ENCODE measurements around the gene CHCHD4.

Gene CHCHD4

GRCh38 chr3:14125193-14126016 lies 735 bp upstream of the CHCHD4 start:
- TF ChIP-seq GATA3 (IDR thresholded peaks at IDR 0.05; ENCODE audit: low read depth, low read length) = no peak
- no peak for TF ChIP-seq GATA2 (IDR thresholded peaks at IDR 0.05; ENCODE audit: low read depth, low read length)

DNA sequence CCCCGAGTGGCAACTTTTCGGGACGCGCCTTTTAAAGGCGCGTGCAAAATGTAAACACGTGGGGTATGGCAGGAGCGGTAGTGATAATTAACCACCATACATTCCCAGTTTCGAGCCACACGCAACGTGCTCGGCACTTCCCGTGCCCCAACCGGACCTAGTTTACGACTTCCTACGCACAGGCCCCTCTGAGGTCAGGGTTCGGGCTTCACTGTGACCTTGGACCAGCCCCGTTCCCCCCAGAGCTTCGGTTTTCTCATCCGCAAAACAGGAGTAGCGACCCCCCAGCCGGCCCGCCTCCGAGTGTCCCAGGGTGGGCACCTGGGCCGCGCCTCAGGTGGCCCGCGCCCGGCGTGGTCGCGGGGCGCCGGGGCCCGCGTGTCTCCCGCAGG lies 451 bp downstream of the CHCHD4 start:
- no peak for TF ChIP-seq GATA2 (IDR thresholded peaks at IDR 0.05; ENCODE audit: low read depth, low read length)
- TF ChIP-seq GATA3 (IDR thresholded peaks at IDR 0.05; ENCODE audit: low read depth, low read length) = no peak

DNA sequence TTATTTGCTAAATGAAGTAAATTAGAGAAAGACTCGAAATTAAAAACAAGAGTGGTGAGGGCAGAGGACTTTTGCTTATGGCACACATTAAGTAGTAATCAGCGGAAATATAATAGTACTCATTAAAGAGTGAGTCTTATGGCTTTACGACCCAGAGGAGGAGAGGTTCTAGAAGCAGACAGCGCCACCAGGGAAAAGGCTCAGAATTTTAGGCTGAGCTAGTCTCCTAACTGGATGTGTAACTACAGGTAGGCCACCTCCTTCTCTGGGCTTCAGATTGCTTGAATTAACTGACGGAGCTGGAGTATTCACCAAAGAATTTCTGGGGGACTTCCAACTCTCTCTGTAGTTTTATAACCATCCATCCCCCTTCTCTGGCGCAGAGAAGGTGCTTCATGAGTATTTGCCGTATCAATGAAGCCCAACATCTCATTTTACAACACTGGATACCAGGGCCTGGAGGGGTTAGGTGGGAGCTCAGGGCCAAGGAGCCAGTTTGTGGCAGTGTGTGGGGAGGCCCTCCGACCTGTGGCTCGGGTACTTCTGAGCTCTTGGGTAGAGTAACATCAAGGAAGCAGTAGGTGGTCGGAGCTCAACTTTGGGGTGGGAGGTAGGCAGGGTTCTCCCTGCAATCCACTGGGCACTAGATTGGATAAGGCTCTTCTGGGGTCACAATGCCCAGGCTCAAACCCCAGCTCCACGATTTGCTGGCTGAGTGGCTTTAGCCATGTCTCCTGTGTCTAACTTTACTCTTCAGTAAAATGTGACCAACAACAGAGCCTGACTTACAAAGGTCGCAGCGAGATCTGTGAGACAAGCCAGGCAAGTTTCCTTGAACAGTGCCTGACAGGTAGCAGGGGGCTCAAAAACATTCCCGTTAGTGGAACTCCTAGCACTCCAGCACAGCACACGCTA lies 1.1 kb downstream of the CHCHD4 start:
- no peak for TF ChIP-seq GATA2 (IDR thresholded peaks at IDR 0.05; ENCODE audit: low read depth, low read length)
- TF ChIP-seq GATA3 (IDR thresholded peaks at IDR 0.05; ENCODE audit: low read depth, low read length) = no peak

- TF ChIP-seq GATA2 (IDR thresholded peaks at IDR 0.05; ENCODE audit: low read depth, low read length) = no peak
- no peak for TF ChIP-seq GATA3 (IDR thresholded peaks at IDR 0.05; ENCODE audit: low read depth, low read length)
Measured at GRCh38 chr3:14122301-14122700, 2.4 kb downstream of the CHCHD4 start.

- TF ChIP-seq GATA3 (IDR thresholded peaks at IDR 0.05; ENCODE audit: low read depth, low read length) = no peak
- no peak for TF ChIP-seq GATA2 (IDR thresholded peaks at IDR 0.05; ENCODE audit: low read depth, low read length)
Measured at GRCh38 chr3:14121859-14122258, 2.8 kb downstream of the CHCHD4 start.

DNA sequence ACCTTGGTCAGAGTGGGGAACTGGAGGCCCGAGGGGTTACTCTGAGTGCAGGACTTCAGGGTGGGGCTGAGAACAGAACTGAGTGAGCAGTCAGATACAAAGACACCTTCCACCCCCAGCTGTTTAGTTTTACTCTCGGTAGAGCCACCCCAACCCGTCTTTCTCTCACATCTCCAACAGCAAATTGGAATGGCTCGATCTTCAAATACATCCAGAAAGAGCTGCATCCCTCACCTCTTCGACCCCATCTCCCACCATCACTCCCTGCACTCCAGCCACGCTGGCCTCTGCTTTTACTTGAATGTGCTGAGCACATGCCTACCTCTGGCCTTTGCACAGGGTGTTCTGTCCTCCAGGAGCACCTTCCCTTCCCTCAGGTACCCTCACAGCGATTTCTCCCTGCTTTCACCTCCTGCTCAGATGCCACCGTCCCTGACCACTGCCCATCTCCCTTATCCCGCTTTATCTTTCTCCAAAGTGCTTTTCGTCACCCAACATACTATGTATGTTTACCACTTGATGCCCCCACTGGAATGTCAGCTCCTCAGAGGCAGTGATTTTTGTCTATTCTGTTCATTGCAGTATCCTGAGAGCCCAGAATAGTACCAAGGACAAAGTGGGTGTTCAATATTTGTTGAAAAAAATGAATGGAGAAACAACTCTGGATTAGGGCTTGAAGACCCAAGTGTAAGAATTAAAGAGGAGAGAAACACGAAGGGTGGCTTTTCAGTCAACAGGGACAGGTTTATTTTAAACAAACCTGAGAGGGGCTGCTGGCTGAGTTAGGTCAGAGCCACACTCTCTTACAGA lies 4.4 kb downstream of the CHCHD4 start:
- no peak for TF ChIP-seq GATA3 (IDR thresholded peaks at IDR 0.05; ENCODE audit: low read depth, low read length)
- no peak for TF ChIP-seq GATA2 (IDR thresholded peaks at IDR 0.05; ENCODE audit: low read depth, low read length)

DNA sequence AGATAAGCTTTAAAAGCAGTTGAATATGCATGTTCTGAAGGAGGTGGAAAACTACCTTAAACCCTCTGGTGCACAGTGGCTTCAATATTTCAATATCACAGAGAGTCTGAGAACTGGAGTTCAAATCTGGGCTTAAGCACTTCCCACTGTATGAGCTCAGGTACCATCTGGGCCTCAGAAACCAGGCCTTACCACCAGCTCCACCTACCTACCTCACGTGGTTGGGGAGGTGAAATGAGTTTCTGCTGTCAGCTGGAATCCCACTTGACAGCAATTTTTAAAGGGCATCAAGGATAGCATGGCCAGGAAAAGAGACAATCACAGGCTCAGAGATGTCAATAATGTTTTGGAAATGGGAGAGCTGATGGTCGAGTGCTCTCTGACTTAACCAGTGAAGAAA lies 5.0 kb downstream of the CHCHD4 start:
- TF ChIP-seq GATA3 (IDR thresholded peaks at IDR 0.05; ENCODE audit: low read depth, low read length) = no peak
- TF ChIP-seq GATA2 (IDR thresholded peaks at IDR 0.05; ENCODE audit: low read depth, low read length) = no peak

- TF ChIP-seq GATA3 (IDR thresholded peaks at IDR 0.05; ENCODE audit: low read depth, low read length) (no peak), GATA2 (IDR thresholded peaks at IDR 0.05; ENCODE audit: low read depth, low read length) (no peak)
Measured at GRCh38 chr3:14118400-14119381, 6.0 kb downstream of the CHCHD4 start.

GRCh38 chr3:14117468-14118399 lies 6.9 kb downstream of the CHCHD4 start:
- TF ChIP-seq GATA3 (IDR thresholded peaks at IDR 0.05; ENCODE audit: low read depth, low read length) (no peak), GATA2 (IDR thresholded peaks at IDR 0.05; ENCODE audit: low read depth, low read length) (no peak)

DNA sequence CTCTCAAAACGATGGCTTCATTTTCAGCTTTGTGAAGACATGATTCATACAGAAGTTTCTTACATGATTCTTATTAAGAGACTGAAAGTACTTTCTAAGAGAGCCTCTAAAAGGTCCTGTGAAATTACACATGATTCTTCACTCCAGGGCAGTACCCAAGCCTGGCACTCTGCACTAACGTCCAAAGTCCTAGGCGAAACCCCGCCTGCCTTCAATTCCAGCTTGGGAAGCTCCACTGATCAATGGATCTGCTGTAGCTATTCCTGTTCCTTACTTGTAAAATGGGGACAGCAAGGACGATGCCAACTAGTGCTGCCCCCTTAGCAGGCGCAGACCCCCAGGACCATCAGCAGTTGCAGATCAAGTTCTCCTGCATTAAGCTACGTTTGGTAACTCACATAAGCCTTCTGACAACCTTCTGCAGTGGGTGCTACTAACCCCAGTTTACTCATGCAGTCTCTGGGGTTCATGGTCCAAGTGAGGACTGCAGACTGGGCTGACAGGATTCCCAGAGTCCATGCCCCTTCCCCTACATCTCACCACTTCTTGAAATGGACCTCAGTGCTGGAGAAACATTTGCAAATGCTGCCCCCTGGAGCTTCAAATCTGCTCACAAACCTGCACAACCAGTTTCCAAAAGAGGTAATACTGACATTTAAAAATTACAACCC lies 10.6 kb downstream of the CHCHD4 start:
- TF ChIP-seq GATA3 (IDR thresholded peaks at IDR 0.05; ENCODE audit: low read depth, low read length) (no peak), GATA2 (IDR thresholded peaks at IDR 0.05; ENCODE audit: low read depth, low read length) (no peak)

- TF ChIP-seq GATA2 (IDR thresholded peaks at IDR 0.05; ENCODE audit: low read depth, low read length) = no peak
- no peak for TF ChIP-seq GATA3 (IDR thresholded peaks at IDR 0.05; ENCODE audit: low read depth, low read length)
Measured at GRCh38 chr3:14110699-14111098, 14.0 kb downstream of the CHCHD4 start.

Data from SH-SY5Y (cell line).